Measurements from ENCODE around the gene DTNBP1.

Gene DTNBP1

DNA sequence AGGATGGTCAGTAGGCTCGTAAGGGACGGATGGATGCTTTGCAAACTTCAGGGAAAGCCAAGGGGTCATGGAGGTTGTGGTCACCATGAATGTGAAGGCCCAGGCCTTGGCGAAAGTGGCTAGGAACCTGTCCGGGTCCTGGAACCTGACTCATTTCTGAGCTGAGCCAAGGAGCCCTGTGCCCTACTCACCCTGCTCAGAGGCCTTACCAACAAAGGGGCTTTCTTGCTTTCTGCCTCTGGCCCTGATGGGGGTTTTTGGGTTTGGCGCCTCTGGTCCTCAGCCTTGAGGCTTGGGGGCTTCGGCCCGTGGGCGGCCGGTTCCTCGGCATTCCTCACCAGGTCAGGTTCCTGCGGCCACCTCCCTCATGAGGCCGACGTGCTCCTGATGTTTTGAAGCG is 155.1 kb downstream of the DTNBP1 start:
- Histone ChIP-seq H3K9me3 (ENCODE audit: control insufficient read depth, insufficient read depth, low read length) (no peaks in the 10 kb centered on the region), H3K4me1 (ENCODE audit: control insufficient read depth, insufficient read depth, low read length) (peaks cover 11% of the 10 kb centered on the region), H3K36me3 (ENCODE audit: control insufficient read depth, insufficient read depth, low read length) (peaks cover 93% of the 10 kb centered on the region), H3K9ac (ENCODE audit: low read depth, low read length) (no peak overlapping the region), H3K27me3 (ENCODE audit: control insufficient read depth, insufficient read depth, low read length) (no peaks in the 10 kb centered on the region), H3K4me3 (ENCODE audit: low read depth, low read length) (no peak overlapping the region)

DNA sequence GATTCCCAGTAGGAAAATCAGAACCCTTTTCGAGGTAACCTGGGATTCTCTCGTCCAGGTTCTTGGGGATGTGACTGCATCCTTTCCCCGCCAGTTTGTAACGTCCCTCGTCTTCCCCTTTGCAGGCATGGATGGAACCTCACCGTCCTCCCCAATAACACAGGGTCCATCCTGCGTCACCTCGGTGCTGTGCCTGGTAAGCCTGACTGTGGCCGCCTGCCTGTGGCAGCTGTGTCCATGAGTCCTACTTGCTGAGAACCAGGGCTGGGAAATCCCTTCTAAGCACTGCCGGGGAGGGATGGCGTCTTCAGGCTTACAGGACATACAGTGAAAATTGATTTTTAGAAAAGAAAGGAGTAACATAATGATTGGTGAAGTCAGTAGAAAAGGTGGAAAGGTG is 155.6 kb downstream of the DTNBP1 start:
- H3K4me1 ChIP-seq (ENCODE audit: control insufficient read depth, insufficient read depth, low read length), result peaks cover 11% of the 10 kb centered on the region
- H3K4me3 ChIP-seq (ENCODE audit: low read depth, low read length), result no peak overlapping the region
- H3K9ac ChIP-seq (ENCODE audit: low read depth, low read length), result no peak overlapping the region
- no peaks in the 10 kb centered on the region for H3K9me3 ChIP-seq (ENCODE audit: control insufficient read depth, insufficient read depth, low read length)
- H3K27me3 ChIP-seq (ENCODE audit: control insufficient read depth, insufficient read depth, low read length), result no peaks in the 10 kb centered on the region
- peaks cover 93% of the 10 kb centered on the region for H3K36me3 ChIP-seq (ENCODE audit: control insufficient read depth, insufficient read depth, low read length)

DNA sequence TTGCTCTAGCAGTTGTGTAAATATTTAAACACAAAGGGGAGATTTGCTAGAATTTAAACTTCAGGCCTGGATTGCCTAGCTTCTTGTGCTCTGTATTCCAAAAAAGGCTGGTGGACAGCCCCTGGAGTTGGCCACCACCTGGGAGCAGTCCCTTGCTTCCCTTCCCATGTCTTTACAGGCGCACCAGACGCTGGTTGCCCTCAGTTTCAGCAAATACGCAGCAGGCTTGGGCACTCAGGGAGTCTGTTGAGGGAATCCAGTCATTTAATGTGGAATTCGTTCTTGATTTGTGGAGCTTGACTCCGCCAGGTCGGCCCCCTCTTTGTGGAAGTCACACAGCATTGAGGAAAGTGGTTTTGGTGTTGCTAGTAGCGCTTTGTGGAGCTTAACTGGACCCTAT is 156.8 kb downstream of the DTNBP1 start:
- Histone ChIP-seq H3K27me3 (ENCODE audit: control insufficient read depth, insufficient read depth, low read length) (no peaks in the 10 kb centered on the region), H3K4me1 (ENCODE audit: control insufficient read depth, insufficient read depth, low read length) (peaks cover 11% of the 10 kb centered on the region), H3K36me3 (ENCODE audit: control insufficient read depth, insufficient read depth, low read length) (peaks cover 93% of the 10 kb centered on the region), H3K9me3 (ENCODE audit: control insufficient read depth, insufficient read depth, low read length) (no peaks in the 10 kb centered on the region), H3K4me3 (ENCODE audit: low read depth, low read length) (no peak overlapping the region), H3K9ac (ENCODE audit: low read depth, low read length) (no peak overlapping the region)

GRCh38 chr6:15505463-15505918 is 157.3 kb downstream of the DTNBP1 start:
- Histone ChIP-seq H3K4me1 (ENCODE audit: control insufficient read depth, insufficient read depth, low read length) (peaks cover 11% of the 10 kb centered on the region), H3K4me3 (ENCODE audit: low read depth, low read length) (no peak overlapping the region), H3K9me3 (ENCODE audit: control insufficient read depth, insufficient read depth, low read length) (no peaks in the 10 kb centered on the region), H3K9ac (ENCODE audit: low read depth, low read length) (no peak overlapping the region), H3K36me3 (ENCODE audit: control insufficient read depth, insufficient read depth, low read length) (peaks cover 93% of the 10 kb centered on the region), H3K27me3 (ENCODE audit: control insufficient read depth, insufficient read depth, low read length) (no peaks in the 10 kb centered on the region)

DNA sequence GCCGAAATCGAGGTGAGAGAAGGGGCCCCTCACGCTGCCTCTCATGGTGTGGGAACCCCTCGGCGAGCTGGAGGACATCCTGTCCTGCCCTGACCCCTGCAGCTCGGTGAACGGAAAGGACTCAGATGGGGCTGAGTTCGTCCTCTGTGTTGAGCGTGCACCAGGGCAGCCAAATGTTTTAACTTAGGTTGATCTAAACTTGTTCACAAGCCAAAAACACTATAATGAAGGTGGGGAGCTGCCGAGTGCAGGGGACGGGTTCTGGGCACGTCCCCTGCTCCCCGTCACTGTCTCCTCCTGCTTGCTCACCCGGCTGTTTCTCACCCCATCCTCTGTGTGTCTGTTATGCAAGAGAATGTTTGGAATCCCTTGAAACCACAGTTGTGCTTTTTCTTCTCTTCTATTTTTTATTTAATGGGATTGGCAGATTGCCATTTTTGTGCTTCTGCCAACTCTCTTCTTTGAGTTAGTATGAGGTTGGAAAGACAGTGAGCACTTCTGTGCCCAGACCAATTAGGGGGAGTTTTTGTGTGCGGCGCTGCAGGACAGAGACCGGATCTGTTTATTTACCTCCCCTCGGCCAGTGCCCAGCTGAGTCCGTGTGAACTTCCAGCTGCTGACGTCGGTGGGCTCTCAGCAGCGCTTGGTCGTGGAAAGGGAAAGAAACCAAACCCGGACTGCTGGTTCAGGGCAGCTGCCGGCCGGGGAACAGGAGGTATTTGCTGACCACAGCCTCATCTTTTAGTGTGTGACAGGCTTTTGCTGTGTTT is 158.1 kb downstream of the DTNBP1 start:
- H3K27me3 ChIP-seq (ENCODE audit: control insufficient read depth, insufficient read depth, low read length), result no peaks in the 10 kb centered on the region
- H3K4me1 ChIP-seq (ENCODE audit: control insufficient read depth, insufficient read depth, low read length), result peaks cover 11% of the 10 kb centered on the region
- H3K36me3 ChIP-seq (ENCODE audit: control insufficient read depth, insufficient read depth, low read length), result peaks cover 93% of the 10 kb centered on the region
- H3K4me3 ChIP-seq (ENCODE audit: low read depth, low read length), result no peak overlapping the region
- H3K9me3 ChIP-seq (ENCODE audit: control insufficient read depth, insufficient read depth, low read length), result no peaks in the 10 kb centered on the region
- H3K9ac ChIP-seq (ENCODE audit: low read depth, low read length), result no peak overlapping the region

- H3K27me3 ChIP-seq (ENCODE audit: control insufficient read depth, insufficient read depth, low read length), result no peaks in the 10 kb centered on the region
- peaks cover 91% of the 10 kb centered on the region for H3K36me3 ChIP-seq (ENCODE audit: control insufficient read depth, insufficient read depth, low read length)
- peaks cover 11% of the 10 kb centered on the region for H3K4me1 ChIP-seq (ENCODE audit: control insufficient read depth, insufficient read depth, low read length)
- H3K9ac ChIP-seq (ENCODE audit: low read depth, low read length), result no peak overlapping the region
- no peaks in the 10 kb centered on the region for H3K9me3 ChIP-seq (ENCODE audit: control insufficient read depth, insufficient read depth, low read length)
- no peak overlapping the region for H3K4me3 ChIP-seq (ENCODE audit: low read depth, low read length)
Observed at GRCh38 chr6:15504040-15504495, 158.8 kb downstream of the DTNBP1 start.

DNA sequence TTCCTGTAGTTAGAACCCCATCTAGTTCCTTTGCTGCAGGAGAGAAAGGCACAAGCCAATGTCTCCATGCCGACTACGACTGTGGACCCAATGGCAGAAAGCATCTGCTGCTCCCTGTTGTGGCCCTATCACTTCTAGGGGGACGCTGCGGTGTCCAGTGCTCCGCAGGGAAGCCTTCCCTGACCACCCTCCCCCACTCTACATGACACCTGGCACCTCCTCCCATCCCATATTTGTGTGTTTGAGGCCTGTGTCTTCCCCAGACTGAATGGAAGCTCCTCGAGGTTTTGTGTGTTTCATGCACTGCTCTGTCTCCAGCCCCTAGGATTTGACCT is 159.5 kb downstream of the DTNBP1 start:
- peaks cover 11% of the 10 kb centered on the region for H3K4me1 ChIP-seq (ENCODE audit: control insufficient read depth, insufficient read depth, low read length)
- H3K27me3 ChIP-seq (ENCODE audit: control insufficient read depth, insufficient read depth, low read length), result no peaks in the 10 kb centered on the region
- no peak overlapping the region for H3K4me3 ChIP-seq (ENCODE audit: low read depth, low read length)
- H3K36me3 ChIP-seq (ENCODE audit: control insufficient read depth, insufficient read depth, low read length), result peaks cover 92% of the 10 kb centered on the region
- no peaks in the 10 kb centered on the region for H3K9me3 ChIP-seq (ENCODE audit: control insufficient read depth, insufficient read depth, low read length)
- no peak overlapping the region for H3K9ac ChIP-seq (ENCODE audit: low read depth, low read length)

- no peaks in the 10 kb centered on the region for H3K9me3 ChIP-seq (ENCODE audit: control insufficient read depth, insufficient read depth, low read length)
- H3K36me3 ChIP-seq (ENCODE audit: control insufficient read depth, insufficient read depth, low read length), result peaks cover 91% of the 10 kb centered on the region
- peak overlapping the region; percentile 19 for H3K9ac ChIP-seq (ENCODE audit: low read depth, low read length)
- H3K4me1 ChIP-seq (ENCODE audit: control insufficient read depth, insufficient read depth, low read length), result peaks cover 8% of the 10 kb centered on the region
- H3K27me3 ChIP-seq (ENCODE audit: control insufficient read depth, insufficient read depth, low read length), result no peaks in the 10 kb centered on the region
- no peak overlapping the region for H3K4me3 ChIP-seq (ENCODE audit: low read depth, low read length)
Observed at GRCh38 chr6:15502446-15503345, 160.1 kb downstream of the DTNBP1 start.

GRCh38 chr6:15501826-15502445 is 160.9 kb downstream of the DTNBP1 start:
- H3K9ac ChIP-seq (ENCODE audit: low read depth, low read length), result peak overlapping the region; percentile 19
- peaks cover 88% of the 10 kb centered on the region for H3K36me3 ChIP-seq (ENCODE audit: control insufficient read depth, insufficient read depth, low read length)
- peaks cover 2% of the 10 kb centered on the region for H3K4me1 ChIP-seq (ENCODE audit: control insufficient read depth, insufficient read depth, low read length)
- H3K9me3 ChIP-seq (ENCODE audit: control insufficient read depth, insufficient read depth, low read length), result no peaks in the 10 kb centered on the region
- H3K4me3 ChIP-seq (ENCODE audit: low read depth, low read length), result no peak overlapping the region
- H3K27me3 ChIP-seq (ENCODE audit: control insufficient read depth, insufficient read depth, low read length), result no peaks in the 10 kb centered on the region

GRCh38 chr6:15500901-15501825 is 161.7 kb downstream of the DTNBP1 start:
- Histone ChIP-seq H3K4me1 (ENCODE audit: control insufficient read depth, insufficient read depth, low read length) (no peaks in the 10 kb centered on the region), H3K27me3 (ENCODE audit: control insufficient read depth, insufficient read depth, low read length) (no peaks in the 10 kb centered on the region), H3K9ac (ENCODE audit: low read depth, low read length) (no peak overlapping the region), H3K4me3 (ENCODE audit: low read depth, low read length) (no peak overlapping the region), H3K9me3 (ENCODE audit: control insufficient read depth, insufficient read depth, low read length) (no peaks in the 10 kb centered on the region), H3K36me3 (ENCODE audit: control insufficient read depth, insufficient read depth, low read length) (peaks cover 88% of the 10 kb centered on the region)
